AG09309 (cell line): ENCODE data around the gene UQCRQ.

ENCODE experiments used
- DNase-seq: peaks from one replicate; pipeline ENCODE4 v3.0.0-alpha.2; 2010; ENCODE audit warnings: low read depth
- H3K4me3 ChIP-seq: 2 replicates; pipeline ENCODE4 v1.5.1; 2011; ENCODE audit warnings: mild to moderate bottlenecking, low read depth, low read length, moderate library complexity; ENCODE audit not compliant: control insufficient read depth
- TF ChIP-seq, protein P1 (sequence below): IDR thresholded peaks from 2 replicates; pipeline ENCODE4 v1.5.1; 2011; ENCODE audit warnings: mild to moderate bottlenecking, low read depth, low read length, inconsistent platforms; ENCODE audit not compliant: insufficient read depth, control insufficient read depth; ENCODE audit errors: missing control alignments

UQCRQ gene

DNA sequence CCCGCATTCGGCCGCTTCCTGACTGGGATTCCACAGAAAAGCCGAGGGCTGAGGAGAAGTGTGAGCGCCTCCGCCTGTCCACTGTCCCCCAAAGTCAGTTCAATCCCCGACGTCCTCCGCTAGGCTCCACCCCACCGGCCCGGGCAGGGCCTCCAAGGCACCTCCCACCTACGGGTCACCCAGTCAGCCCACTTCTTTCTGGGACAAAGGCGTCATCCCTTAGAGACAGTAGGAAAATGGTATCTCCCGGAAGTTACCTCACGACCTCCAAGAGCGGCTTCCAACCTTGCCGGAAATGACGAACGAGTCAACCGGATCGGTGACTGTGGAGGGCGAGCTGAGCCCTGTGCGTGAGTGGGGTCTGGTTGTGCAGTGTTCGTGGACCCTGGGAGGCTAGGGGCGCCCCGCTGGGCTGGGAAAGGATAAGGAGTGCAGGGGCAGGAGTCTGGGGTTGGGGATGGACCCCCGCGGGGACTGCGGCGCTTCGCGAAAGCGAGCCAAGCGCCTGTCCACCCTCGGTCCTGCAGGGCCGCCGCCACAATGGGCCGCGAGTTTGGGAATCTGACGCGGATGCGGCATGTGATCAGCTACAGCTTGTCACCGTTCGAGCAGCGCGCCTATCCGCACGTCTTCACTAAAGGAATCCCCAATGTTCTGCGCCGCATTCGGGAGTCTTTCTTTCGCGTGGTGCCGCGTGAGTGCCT lies at the start of gene UQCRQ, which contains the start of gene GDF9:
Gene UQCRQ, plus strand, starts transcription at position 301 of the 704 bp plus-strand sequence. Its CDS starts 240 bp downstream, at position 541.
Gene GDF9, minus strand, starts transcription at position 128 of the 704 bp plus-strand sequence. CDS start 1,936 bp downstream, outside the sequence.
- TF ChIP-seq, protein P1, sequence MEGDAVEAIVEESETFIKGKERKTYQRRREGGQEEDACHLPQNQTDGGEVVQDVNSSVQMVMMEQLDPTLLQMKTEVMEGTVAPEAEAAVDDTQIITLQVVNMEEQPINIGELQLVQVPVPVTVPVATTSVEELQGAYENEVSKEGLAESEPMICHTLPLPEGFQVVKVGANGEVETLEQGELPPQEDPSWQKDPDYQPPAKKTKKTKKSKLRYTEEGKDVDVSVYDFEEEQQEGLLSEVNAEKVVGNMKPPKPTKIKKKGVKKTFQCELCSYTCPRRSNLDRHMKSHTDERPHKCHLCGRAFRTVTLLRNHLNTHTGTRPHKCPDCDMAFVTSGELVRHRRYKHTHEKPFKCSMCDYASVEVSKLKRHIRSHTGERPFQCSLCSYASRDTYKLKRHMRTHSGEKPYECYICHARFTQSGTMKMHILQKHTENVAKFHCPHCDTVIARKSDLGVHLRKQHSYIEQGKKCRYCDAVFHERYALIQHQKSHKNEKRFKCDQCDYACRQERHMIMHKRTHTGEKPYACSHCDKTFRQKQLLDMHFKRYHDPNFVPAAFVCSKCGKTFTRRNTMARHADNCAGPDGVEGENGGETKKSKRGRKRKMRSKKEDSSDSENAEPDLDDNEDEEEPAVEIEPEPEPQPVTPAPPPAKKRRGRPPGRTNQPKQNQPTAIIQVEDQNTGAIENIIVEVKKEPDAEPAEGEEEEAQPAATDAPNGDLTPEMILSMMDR = peak; percentile 53
- DNase-seq = peak; percentile 99
- peak within 1 kb of the TSS; percentile 76 for H3K4me3 ChIP-seq

DNA sequence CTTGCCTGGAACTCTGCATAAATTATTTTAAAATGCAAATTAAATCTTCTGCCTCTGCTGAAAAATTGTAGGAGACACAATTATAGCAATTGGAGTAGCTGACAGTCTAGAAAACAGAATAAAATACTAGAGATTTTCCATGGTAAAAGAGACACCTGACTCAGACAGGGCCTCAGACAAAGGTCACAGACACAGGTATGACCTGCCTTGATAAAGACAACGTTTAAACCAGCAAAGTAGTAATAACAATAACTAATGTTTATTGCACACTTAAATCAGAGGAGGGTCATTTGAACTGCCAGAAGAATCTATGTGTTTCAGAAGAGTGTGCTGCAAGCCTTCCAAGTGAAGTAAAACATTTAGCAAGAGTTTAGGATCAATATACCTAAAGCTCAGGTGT lies 49.4 kb upstream of the UQCRQ start:
- TF ChIP-seq, protein P1 = no peak
- H3K4me3 ChIP-seq = no peak overlapping the region
- no peak for DNase-seq

DNA sequence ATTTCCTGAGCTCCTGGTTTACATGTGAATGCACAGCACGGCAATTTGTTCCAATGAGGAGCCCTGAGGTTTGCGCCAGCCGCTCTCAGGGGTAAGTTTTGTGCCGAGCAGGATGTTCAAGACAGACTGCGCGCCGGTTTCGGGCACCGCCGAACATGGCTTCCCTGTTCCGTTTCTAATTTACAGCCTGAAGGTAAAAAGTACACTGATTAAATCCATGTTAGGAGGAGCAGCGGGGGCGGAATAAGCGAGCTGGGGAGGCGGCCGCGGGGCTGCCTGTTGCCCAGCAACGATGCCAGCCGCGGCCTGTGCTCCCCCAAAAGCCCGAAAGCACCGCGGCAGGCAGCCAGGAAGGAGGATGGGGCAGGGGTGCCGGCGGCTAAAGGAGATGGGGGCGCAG lies 47.0 kb upstream of the UQCRQ start:
- no peak for DNase-seq
- TF ChIP-seq, protein P1 = no peak
- H3K4me3 ChIP-seq = no peak overlapping the region

DNA sequence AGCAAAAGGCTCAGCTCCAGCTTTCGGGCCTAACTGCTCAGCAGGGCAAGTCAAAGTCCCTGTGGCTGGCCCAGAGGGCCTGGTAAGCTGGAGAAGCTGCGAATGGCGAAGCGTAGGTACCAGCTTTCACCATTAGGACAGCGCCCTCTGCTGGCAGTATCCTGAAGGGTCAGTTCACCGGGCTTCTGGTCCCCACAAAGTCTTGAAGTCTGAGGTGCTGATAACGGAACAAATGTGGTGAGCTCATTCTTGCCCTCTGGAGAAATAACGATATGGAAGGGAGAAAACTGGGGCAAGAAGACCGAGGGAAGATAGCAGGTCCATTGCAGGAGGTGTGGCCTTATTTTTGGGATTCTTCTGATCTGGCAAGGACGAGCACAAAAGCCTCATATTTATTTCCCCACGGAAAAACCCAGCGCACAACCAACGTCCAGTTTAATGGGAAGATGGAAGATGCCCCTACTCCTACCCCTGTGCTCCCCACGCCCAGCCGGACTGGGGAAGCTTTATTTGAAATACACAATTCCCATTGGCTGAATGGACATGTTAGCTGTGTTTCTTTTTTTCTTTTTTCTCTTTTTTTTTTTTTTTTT lies 46.2 kb upstream of the UQCRQ start:
- DNase-seq = peak; percentile 76
- no peak overlapping the region for H3K4me3 ChIP-seq
- TF ChIP-seq, protein P1 = peak; percentile 88

DNA sequence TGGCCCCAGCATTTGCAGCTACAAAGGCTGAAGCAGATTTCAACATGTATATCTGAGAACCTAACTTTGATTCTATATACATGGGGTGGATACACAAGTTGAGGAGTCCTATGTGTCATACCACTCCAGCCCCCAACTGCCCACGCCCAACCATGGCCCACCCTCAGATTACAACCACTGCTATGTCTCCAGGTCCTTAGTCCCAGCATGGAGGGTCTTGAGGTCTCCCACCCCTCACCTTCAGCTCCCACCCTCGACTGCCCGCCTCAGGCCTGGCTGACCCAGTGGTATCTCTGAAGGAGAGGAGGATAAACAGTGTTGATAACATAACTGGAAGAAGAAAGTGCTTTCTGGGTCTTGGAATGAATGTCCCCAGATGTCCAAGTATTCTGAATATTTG lies 45.1 kb upstream of the UQCRQ start:
- TF ChIP-seq, protein P1 = no peak
- DNase-seq = no peak
- H3K4me3 ChIP-seq = no peak overlapping the region

DNA sequence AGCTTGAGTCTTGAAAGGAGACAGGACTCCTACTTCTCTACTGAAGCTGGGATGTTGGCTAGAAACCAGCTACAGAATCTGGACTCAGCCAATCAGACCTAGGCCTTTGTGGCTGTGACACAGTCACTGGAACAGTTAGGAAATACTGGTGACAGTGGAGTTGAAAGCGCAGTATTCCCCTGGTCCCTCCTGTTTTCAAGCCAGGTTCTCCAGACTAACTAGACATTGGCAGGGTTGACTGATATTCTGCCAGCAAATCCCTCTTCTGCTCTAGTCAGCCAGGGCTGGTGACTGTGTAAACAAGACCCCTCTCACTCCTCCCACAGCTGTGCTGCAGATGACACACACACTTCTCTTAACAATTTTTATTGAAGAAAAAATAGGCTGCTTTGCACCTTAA lies 44.7 kb upstream of the UQCRQ start:
- no peak for DNase-seq
- TF ChIP-seq, protein P1 = no peak
- no peak overlapping the region for H3K4me3 ChIP-seq
